ENCODE results near the gene CCL23. TPM values are rescaled to one million over a fixed set of nuclear protein-coding genes. Genes with fewer than 3 reads are reported as not detected.
A peak's percentile ranks its signal among the peaks of the same experiment; 100 is the strongest.

CCL23 gene
- total RNA-seq, 1 donor from 2014 or later: not detected

DNA sequence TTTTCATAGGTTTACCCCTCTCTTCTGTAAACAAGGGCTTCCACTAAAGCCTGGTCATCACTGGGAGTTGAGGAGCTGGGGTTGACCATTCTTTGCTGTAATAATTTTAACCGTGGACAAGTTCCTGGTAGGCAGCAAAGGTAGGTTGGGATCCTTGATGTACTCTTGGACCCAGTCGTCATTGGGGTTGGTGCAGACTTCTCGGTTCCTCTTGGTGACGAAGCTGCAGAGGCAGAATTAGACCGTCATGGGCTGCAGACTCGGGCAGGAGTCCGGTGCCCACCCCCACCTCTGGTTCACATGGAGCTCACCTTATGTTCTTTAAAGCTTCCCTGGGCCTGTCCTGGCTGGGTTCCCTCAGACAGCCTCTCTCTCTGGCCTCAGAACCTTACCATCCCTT, 40.3 kb downstream of the CCL23 start:
- DNase-seq: no peak
- Histone ChIP-seq H3K4me3 (no peak overlapping the region), H3K27ac (replicated peaks) (no peak overlapping the region), H3K4me1 (peaks cover 19% of the 10 kb centered on the region), H3K9me3 (replicated peaks) (no peaks in the 10 kb centered on the region), H3K27me3 (ENCODE audit: low read depth) (no peaks in the 10 kb centered on the region), H3K36me3 (no peaks in the 10 kb centered on the region)
- intact Hi-C loops (cut with micrococcal nuclease): no loop called here
- TF ChIP-seq, protein P1, sequence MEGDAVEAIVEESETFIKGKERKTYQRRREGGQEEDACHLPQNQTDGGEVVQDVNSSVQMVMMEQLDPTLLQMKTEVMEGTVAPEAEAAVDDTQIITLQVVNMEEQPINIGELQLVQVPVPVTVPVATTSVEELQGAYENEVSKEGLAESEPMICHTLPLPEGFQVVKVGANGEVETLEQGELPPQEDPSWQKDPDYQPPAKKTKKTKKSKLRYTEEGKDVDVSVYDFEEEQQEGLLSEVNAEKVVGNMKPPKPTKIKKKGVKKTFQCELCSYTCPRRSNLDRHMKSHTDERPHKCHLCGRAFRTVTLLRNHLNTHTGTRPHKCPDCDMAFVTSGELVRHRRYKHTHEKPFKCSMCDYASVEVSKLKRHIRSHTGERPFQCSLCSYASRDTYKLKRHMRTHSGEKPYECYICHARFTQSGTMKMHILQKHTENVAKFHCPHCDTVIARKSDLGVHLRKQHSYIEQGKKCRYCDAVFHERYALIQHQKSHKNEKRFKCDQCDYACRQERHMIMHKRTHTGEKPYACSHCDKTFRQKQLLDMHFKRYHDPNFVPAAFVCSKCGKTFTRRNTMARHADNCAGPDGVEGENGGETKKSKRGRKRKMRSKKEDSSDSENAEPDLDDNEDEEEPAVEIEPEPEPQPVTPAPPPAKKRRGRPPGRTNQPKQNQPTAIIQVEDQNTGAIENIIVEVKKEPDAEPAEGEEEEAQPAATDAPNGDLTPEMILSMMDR (IDR thresholded peaks at IDR 0.05; ENCODE audit: borderline replicate concordance): no peak

GRCh38 chr17:35973333-35974260, 44.2 kb downstream of the CCL23 start:
- Histone ChIP-seq H3K27ac (replicated peaks) (peak overlapping the region; percentile 47), H3K9me3 (replicated peaks) (no peaks in the 10 kb centered on the region), H3K27me3 (ENCODE audit: low read depth) (no peaks in the 10 kb centered on the region), H3K4me1 (peaks cover 28% of the 10 kb centered on the region), H3K4me3 (no peak overlapping the region), H3K36me3 (no peaks in the 10 kb centered on the region)
- DNase-seq: no peak
- TF ChIP-seq, protein P1 (IDR thresholded peaks at IDR 0.05; ENCODE audit: borderline replicate concordance): no peak
- intact Hi-C loops (cut with micrococcal nuclease): no loop called here

- DNase-seq: no peak
- no peaks in the 10 kb centered on the region for H3K36me3 ChIP-seq
- no peak overlapping the region for H3K4me3 ChIP-seq
- peak overlapping the region; percentile 47 for H3K27ac ChIP-seq (replicated peaks)
- H3K9me3 ChIP-seq (replicated peaks): no peaks in the 10 kb centered on the region
- TF ChIP-seq, protein P1 (IDR thresholded peaks at IDR 0.05; ENCODE audit: borderline replicate concordance): no peak
- H3K4me1 ChIP-seq: peaks cover 28% of the 10 kb centered on the region
- H3K27me3 ChIP-seq (ENCODE audit: low read depth): no peaks in the 10 kb centered on the region
- intact Hi-C loops (cut with micrococcal nuclease): no loop called here
These were observed 44.8 kb downstream of the CCL23 start for GRCh38 chr17:35972945-35973332.

- no peaks in the 10 kb centered on the region for H3K9me3 ChIP-seq (replicated peaks)
- no peak for DNase-seq
- intact Hi-C loops (cut with micrococcal nuclease): no loop called here
- peak overlapping the region; percentile 47 for H3K27ac ChIP-seq (replicated peaks)
- peaks cover 28% of the 10 kb centered on the region for H3K4me1 ChIP-seq
- TF ChIP-seq, protein P1 (IDR thresholded peaks at IDR 0.05; ENCODE audit: borderline replicate concordance): no peak
- H3K36me3 ChIP-seq: no peaks in the 10 kb centered on the region
- no peaks in the 10 kb centered on the region for H3K27me3 ChIP-seq (ENCODE audit: low read depth)
- no peak overlapping the region for H3K4me3 ChIP-seq
These were observed 45.2 kb downstream of the CCL23 start for GRCh38 chr17:35972535-35972934.

- Histone ChIP-seq H3K4me1 (peaks cover 28% of the 10 kb centered on the region), H3K27ac (replicated peaks) (peak overlapping the region; percentile 47), H3K27me3 (ENCODE audit: low read depth) (no peaks in the 10 kb centered on the region), H3K4me3 (no peak overlapping the region), H3K9me3 (replicated peaks) (no peaks in the 10 kb centered on the region), H3K36me3 (no peaks in the 10 kb centered on the region)
- intact Hi-C loops (cut with micrococcal nuclease): no loop called here
- TF ChIP-seq, protein P1 (IDR thresholded peaks at IDR 0.05; ENCODE audit: borderline replicate concordance): no peak
- DNase-seq: no peak
These were observed 45.7 kb downstream of the CCL23 start for GRCh38 chr17:35972066-35972465.

Data from left ventricle myocardium inferior (tissue), 1 donor.